NOMO-1 (cell line): ENCODE measurements around the gene DYNC1H1.

Experiments
- DNase-seq, 2 experiments: peaks; one replicate each; lab custom pipeline; 2025; ENCODE audit not compliant: unreplicated experiment in 2 of 2; lab: John Stamatoyannopoulos, UW

Gene DYNC1H1

GRCh38 chr14:101991352-101991751 lies 27.0 kb downstream of the DYNC1H1 start:
- DNase-seq: no peak

- DNase-seq: peak; percentile 71 to 93
Observed at GRCh38 chr14:101992708-101993107, 28.3 kb downstream of the DYNC1H1 start.

- no peak for DNase-seq
Observed at GRCh38 chr14:101997429-101998336, 33.3 kb downstream of the DYNC1H1 start.

GRCh38 chr14:102000902-102001301 lies 36.5 kb downstream of the DYNC1H1 start:
- DNase-seq: no peak

GRCh38 chr14:102005336-102005735 lies 41.0 kb downstream of the DYNC1H1 start:
- no peak for DNase-seq

DNA sequence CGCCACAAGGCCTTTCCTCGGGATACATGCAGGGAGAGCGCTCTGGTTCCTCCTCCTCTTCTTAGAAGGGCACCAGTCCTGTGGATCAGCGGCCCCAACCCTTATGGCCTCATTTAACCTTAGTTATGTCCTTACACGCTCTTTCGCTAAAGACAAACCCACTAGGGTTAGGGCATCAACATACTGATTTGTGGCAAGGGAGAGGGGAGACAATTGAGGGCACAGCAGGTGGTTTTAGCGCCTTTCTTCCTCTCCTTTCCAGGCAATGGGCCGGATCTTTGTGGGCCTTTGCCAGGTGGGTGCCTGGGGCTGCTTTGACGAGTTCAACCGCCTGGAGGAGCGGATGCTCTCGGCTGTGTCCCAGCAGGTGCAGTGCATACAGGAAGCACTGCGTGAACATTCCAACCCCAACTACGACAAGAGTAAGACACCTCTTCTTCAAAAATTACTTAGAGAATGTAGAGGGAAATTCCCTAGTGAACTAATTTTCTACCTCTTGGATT lies 43.6 kb downstream of the DYNC1H1 start:
- no peak for DNase-seq

- no peak for DNase-seq
Observed at GRCh38 chr14:102008891-102009290, 44.5 kb downstream of the DYNC1H1 start.

GRCh38 chr14:102011631-102012030 lies 47.3 kb downstream of the DYNC1H1 start:
- no peak for DNase-seq

GRCh38 chr14:102012336-102012735 lies 48.0 kb downstream of the DYNC1H1 start:
- DNase-seq: no peak

GRCh38 chr14:102013669-102014200 lies 49.4 kb downstream of the DYNC1H1 start:
- DNase-seq: no peak

DNA sequence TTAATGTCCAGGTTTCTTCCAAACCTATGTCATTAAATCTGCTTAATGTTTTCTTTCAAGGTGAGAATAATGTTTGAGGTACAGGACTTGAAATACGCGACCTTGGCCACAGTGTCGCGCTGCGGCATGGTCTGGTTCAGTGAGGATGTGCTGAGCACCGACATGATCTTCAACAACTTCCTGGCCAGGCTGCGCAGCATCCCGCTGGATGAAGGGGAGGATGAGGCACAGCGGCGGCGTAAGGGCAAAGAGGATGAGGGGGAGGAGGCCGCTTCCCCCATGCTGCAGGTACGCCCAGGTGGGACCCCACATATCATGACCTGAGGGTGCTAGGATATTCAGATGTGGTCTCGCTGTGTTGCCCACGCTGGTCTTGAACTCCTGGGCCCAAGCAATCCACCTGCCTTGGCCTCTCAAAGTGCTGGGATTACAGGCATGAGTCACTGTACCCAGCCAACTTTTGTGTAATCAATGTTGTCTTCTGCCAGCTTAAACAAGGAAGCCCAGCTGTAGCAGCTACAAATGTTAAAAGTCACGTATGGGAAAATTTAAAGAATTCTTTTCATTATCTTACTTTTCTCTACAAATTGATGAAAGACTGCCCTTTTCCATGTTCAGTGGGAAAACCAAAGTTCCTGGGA lies 50.8 kb downstream of the DYNC1H1 start:
- no peak for DNase-seq

DNA sequence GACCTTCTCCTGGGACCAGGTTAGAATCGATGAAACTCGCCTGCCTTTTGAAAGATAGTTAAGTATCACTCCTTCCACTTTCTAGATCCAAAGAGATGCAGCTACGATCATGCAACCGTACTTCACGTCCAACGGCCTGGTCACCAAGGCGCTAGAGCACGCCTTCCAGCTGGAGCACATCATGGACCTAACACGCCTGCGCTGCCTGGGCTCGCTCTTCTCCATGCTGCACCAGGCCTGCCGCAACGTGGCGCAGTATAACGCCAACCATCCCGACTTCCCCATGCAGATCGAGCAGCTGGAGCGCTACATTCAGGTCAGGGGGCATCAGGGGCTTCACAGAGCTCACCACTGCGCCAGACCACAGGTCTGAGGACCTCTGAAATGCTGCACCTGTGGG lies 51.4 kb downstream of the DYNC1H1 start:
- DNase-seq: no peak

GRCh38 chr14:102016420-102017090 lies 52.2 kb downstream of the DYNC1H1 start:
- DNase-seq: no peak

GRCh38 chr14:102018251-102018650 lies 53.9 kb downstream of the DYNC1H1 start:
- no peak for DNase-seq

- DNase-seq: no peak
Observed at GRCh38 chr14:102019006-102019540, 54.7 kb downstream of the DYNC1H1 start.

DNA sequence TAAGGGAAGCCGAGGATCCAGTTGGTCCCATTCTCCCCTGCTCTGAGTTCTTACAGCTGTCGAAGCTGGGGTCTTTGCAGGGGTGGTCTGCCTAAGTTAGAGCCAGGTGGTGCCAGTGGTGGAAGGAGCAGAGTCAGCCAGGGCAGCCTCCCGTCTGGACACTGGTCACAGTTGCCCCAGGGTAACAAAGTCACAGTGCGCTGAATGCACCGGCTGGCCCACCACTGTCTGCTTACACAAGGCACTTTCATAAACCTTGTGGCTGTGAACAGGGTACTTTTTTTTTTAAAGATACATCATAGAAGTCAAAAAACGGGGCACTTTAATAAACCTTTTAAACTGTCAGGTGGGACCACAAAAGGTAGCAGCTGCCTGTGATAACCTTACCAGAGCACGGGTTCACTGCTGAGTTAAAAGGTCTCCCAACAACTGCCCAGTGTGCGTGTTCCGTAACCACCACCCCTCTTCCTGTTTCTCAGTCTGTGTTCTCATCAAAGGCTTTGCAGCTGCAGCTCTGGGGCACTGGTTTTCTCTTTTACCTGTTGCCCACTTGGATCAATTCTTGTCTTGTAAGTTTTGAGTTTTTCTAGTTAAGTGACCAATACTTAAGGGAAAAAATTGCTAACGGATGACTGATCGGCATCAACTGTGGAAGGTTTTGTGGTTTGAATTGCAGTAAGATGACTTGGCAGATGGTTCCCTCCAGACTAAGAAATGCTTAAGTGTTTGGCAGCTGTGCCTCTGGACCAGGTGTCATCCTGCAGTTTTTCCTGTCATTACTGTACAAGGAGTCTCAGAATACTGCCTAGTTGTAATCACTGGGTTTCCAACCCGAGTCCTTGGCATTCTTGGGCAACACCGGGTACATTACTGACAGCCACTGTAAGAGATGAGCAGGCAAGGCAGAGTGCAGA lies 55.9 kb downstream of the DYNC1H1 start:
- no peak for DNase-seq

DNA sequence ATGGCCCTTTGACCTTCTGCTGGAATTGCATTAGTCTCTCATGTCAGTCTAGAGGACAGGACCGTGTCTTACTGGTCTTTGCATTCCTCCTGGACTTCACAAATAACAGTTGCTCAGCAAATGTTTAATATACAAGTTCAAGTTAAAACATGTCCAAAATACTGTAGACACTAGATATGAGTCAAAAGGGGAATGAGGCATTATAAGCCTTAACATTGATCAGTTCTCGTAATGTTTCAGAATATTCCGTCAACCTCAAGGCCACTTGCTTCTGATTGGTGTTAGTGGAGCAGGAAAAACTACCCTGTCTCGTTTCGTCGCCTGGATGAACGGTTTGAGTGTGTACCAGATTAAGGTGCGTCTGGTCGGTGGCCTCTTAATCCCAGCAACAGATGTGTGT lies 62.6 kb downstream of the DYNC1H1 start:
- no peak for DNase-seq

- no peak for DNase-seq
Observed at GRCh38 chr14:102027951-102028350, 63.6 kb downstream of the DYNC1H1 start.

GRCh38 chr14:102028733-102029132 lies 64.4 kb downstream of the DYNC1H1 start:
- DNase-seq: no peak

- no peak for DNase-seq
Observed at GRCh38 chr14:102029956-102030355, 65.6 kb downstream of the DYNC1H1 start.
